ENCODE results near the gene MAP3K12. TPM values are rescaled to one million over a fixed set of nuclear protein-coding genes. Genes with fewer than 3 reads are reported as not detected.

The MAP3K12 gene
- polyA plus RNA-seq, 1 experiment = 35.7 TPM

DNA sequence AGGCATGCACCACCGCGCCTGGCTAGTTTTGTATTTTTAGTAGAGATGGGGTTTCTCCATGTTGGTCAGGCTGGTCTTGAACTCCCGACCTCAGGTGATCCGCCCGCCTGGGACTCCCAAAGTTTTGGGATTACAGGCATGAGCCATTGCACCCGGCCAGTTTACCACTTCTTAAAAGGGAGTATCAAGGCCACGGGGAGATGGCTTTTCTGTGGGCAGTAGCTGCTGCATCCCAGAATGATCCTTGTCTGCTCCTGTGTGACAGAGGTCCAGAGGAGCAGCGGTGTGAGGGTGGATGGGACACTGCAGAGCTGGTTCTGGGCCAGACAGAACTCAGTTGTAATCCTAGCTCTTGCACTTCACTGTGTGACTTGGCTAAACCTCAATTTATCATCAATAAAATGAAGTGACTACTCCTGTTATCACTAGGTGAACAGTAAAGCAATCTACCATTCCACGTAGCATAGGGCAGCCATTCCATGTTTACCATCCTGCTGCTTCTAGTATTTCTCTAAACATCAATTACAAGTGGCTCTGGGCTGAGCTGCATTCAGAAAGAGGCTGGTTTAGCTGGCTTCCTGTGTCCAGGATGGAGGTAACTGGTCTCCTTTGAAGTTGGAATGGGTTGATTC is 11.0 kb upstream of the MAP3K12 start:
- H3K4me3 ChIP-seq (ENCODE audit: low read depth, low read length) = no peak overlapping the region
- ChIA-PET CTCF (interaction anchor here (0.7 to 4.5 kb wide), 5 partner anchors 9 to 158 kb away, joined by 3 to 44 read pairs (median 3); partner anchors contain the start of gene TARBP2), POLR2A (interaction anchor here (0.9 to 1.4 kb wide), 2 partner anchors 10 to 40 kb away, joined by 3 to 8 read pairs; no protein-coding TSS in a partner anchor)
- DNase-seq (ENCODE audit: low read depth, low spot score) = no peak
- TF ChIP-seq, protein P1, sequence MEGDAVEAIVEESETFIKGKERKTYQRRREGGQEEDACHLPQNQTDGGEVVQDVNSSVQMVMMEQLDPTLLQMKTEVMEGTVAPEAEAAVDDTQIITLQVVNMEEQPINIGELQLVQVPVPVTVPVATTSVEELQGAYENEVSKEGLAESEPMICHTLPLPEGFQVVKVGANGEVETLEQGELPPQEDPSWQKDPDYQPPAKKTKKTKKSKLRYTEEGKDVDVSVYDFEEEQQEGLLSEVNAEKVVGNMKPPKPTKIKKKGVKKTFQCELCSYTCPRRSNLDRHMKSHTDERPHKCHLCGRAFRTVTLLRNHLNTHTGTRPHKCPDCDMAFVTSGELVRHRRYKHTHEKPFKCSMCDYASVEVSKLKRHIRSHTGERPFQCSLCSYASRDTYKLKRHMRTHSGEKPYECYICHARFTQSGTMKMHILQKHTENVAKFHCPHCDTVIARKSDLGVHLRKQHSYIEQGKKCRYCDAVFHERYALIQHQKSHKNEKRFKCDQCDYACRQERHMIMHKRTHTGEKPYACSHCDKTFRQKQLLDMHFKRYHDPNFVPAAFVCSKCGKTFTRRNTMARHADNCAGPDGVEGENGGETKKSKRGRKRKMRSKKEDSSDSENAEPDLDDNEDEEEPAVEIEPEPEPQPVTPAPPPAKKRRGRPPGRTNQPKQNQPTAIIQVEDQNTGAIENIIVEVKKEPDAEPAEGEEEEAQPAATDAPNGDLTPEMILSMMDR (IDR thresholded peaks at IDR 0.05; ENCODE audit: low read depth, low read length) = no peak
- no peaks in the 10 kb centered on the region for H3K9me3 ChIP-seq (ENCODE audit: control insufficient read depth, insufficient read depth, low read length)
- no peaks in the 10 kb centered on the region for H3K27me3 ChIP-seq (ENCODE audit: control insufficient read depth, insufficient read depth, low read length)
- no peak overlapping the region for H3K27ac ChIP-seq (ENCODE audit: low read depth, low read length)

DNA sequence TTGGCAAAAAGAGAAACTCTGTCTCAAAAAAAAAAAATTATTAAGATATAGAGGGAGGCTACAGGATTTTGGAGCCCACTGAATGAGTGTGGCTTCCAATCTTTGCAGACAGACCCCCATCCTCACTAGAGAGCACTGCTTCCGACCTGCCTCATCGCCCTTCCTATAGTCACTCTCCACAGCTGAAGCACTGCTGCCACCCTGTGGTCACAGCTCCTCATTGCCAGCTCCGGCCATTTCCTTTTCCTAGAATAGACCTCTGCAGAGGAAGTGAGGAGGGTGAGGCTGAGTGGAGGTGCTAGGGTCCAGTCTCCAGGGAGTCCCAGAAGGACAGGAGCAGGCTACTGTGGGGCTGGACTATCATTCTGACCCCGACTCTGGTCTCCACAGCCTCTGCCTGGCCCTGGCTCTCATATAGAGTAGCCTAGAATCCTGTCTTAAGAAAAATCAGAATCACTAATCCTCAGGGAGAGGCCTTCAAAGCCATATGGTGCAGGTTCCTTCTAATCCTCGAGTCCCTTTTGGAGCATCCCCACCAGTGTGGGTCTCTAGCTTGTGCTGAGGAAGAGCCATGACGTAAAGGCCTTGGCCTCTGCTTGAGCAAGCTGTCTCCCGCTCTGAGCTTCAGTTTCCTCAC is 9.4 kb upstream of the MAP3K12 start:
- CTCF ChIA-PET = interaction anchor here (0.6 to 4.5 kb wide), 25 partner anchors 9 to 295 kb away, joined by 3 to 44 read pairs (median 5); partner anchors contain the start of genes AAAS and ATP5MC2
- Histone ChIP-seq H3K4me3 (ENCODE audit: low read depth, low read length) (no peak overlapping the region), H3K9me3 (ENCODE audit: control insufficient read depth, insufficient read depth, low read length) (no peaks in the 10 kb centered on the region), H3K27me3 (ENCODE audit: control insufficient read depth, insufficient read depth, low read length) (no peaks in the 10 kb centered on the region), H3K27ac (ENCODE audit: low read depth, low read length) (no peak overlapping the region)
- POLR2A ChIA-PET = interaction anchor here (0.6 to 1.8 kb wide), 10 partner anchors 8 to 237 kb away, joined by 3 to 19 read pairs (median 4); partner anchors contain the start of genes AAAS, MAP3K12 and SP1
- TF ChIP-seq, protein P1 (IDR thresholded peaks at IDR 0.05; ENCODE audit: low read depth, low read length) = peak; percentile 93
- peak; percentile 46 for DNase-seq (ENCODE audit: low read depth, low spot score)

DNA sequence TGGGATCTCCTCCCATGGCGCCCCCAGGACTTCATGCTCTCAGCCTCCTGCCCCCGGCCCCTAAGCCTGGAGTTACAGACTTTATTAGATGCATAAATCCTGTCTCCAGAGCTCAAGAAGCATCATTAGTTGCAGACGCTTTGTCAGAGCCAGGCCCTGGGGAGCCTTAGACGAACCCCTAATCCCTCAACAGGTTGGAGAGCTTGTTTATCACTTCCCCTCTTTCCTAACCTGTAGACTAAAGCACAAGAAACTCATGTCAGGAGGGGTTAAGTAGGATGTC is 8.3 kb upstream of the MAP3K12 start:
- H3K27ac ChIP-seq (ENCODE audit: low read depth, low read length) = no peak overlapping the region

DNA sequence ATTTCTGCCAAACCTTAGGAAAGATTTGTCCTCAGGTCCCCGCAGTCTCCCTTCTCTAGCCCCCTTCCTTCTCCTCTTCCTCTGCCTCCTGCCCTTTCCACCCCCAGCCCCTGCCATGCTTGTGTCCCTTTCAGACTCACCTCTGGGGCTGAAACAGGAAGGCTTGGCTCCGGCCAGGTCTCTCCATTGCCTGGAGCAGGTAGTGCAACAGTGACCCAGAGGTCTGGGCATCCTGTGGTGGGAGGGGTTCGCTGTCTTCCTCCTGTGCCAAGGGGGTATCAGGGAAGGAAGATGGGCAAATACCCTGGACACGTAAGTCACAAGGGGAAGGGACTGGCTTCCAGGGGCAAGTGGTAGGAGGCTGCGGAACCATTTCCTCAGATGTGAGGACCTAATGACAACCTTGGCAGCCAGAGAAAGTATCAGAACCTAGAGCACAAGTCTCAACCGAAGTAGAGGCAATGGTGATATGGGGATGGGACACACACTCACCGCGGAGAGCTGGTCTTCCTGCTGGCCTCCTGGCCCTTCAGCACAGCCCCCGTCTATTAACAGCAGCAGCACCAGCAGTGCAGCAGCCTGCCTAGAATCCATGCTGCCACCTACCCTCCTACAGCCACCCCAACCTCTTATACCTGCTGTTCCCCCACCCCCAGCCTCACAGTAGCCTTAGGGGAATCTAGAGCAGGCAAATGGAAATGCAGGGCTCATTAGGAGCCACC is 7.8 kb upstream of the MAP3K12 start, which contains the start of gene NPFF:
Gene NPFF (minus strand): TSS at position 604 of the 722 bp plus-strand sequence. CDS start 10 bp downstream, at position 594.
- TF ChIP-seq, protein P1 (IDR thresholded peaks at IDR 0.05; ENCODE audit: low read depth, low read length) = no peak
- Histone ChIP-seq H3K9me3 (ENCODE audit: control insufficient read depth, insufficient read depth, low read length) (no peaks in the 10 kb centered on the region; the same call in 1 of the 2 replicates), H3K27ac (ENCODE audit: low read depth, low read length) (no peak within 1 kb of the TSS), H3K27me3 (ENCODE audit: control insufficient read depth, insufficient read depth, low read length) (no peaks in the 10 kb centered on the region), H3K4me3 (ENCODE audit: low read depth, low read length) (no peak within 1 kb of the TSS)
- ChIA-PET POLR2A (no interaction called here), CTCF (interaction anchor here (0.6 to 4.5 kb wide), 5 partner anchors 9 to 186 kb away, joined by 3 to 44 read pairs (median 4); partner anchors contain the start of gene AAAS)
- no peak for DNase-seq (ENCODE audit: low read depth, low spot score)

More for the DNA sequence above, 8.3 kb upstream of the MAP3K12 start:
- ChIA-PET POLR2A (interaction anchor here (0.6 to 1.6 kb wide), 2 partner anchors 128 to 203 kb away, joined by 3 to 8 read pairs; partner anchors contain the start of gene SP1), CTCF (interaction anchor here (0.6 to 4.5 kb wide), 7 partner anchors 9 to 210 kb away, joined by 3 to 44 read pairs (median 4); partner anchors contain the start of gene AAAS)
- DNase-seq (ENCODE audit: low read depth, low spot score) = no peak
- Histone ChIP-seq H3K9me3 (ENCODE audit: control insufficient read depth, insufficient read depth, low read length) (no peaks in the 10 kb centered on the region; the same call in 1 of the 2 replicates), H3K4me3 (ENCODE audit: low read depth, low read length) (no peak overlapping the region), H3K27me3 (ENCODE audit: control insufficient read depth, insufficient read depth, low read length) (no peaks in the 10 kb centered on the region)
- TF ChIP-seq, protein P1 (IDR thresholded peaks at IDR 0.05; ENCODE audit: low read depth, low read length) = no peak

All from AG04450 (cell line).